GM18502 (cell line): Measurements from ENCODE around the gene C5orf58.

ENCODE experiments used
- ATAC-seq: cut with Tn5 transposase; IDR thresholded peaks from one replicate; pipeline ENCODE4 v1.9.1; 2021; ENCODE audit warnings: mild to moderate bottlenecking; ENCODE audit not compliant: unreplicated experiment, poor library complexity

Gene C5orf58

DNA sequence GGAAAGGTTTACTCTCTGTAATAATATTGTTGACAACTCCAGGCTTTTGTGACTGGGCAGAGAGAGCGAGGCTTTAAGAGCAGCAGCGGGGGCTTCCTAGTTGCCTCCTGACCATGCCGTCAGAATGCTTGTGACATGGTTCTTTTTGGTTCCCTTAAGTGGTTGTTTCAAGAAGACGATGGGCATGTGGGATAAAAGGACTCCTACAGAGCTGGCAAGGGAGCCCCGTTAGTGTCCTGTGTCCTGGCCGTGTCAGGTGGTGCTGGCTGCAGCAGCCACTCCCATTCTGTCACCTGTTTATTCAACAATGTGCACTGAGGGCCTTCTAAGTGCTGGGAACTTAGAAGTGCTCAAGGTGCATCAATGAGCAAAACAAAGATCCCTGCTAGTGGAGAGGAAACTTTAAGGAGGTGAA, 45.1 kb downstream of the C5orf58 start:
- no peak for ATAC-seq

DNA sequence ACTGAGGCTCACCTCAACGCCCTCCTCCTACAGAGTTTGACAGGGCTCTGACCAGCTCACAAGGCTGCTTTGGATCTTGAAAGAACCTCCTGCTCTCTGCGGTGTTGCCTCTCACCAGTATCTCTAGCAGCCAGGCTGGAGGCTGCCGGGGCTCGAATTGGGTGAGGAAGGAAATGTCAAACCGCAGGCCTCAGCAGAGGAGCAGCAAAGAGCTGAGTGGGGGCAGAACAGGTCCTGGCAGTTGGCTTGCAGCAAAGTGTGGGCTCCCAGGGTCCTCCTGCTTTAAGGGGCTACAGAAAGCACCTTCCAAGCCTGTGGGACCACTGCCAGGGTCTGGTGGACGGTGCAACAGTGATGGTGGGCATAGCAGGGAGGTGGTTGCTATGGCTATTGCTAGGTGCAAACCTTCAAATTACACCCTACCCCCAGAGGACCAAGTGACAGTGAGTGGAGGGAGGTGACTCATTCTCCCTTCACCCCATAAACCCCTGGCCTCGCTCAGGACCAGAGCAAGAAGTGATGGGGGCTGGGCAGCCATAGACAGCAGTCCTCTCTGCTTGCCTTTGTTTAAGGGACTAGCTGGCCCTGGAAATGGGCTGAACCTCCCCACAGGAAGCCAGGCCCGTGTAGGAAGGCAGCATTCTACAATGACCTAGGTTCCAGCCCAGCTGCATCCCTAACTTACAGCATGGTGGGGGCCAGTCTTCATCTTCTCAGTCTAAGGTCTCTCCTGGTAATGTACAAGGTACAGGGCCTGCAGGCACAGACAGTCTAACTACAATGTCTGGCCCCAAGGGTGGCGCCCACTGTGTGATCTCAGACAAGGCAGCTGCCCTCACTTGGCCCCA, 46.0 kb downstream of the C5orf58 start:
- peak; percentile 95 for ATAC-seq

DNA sequence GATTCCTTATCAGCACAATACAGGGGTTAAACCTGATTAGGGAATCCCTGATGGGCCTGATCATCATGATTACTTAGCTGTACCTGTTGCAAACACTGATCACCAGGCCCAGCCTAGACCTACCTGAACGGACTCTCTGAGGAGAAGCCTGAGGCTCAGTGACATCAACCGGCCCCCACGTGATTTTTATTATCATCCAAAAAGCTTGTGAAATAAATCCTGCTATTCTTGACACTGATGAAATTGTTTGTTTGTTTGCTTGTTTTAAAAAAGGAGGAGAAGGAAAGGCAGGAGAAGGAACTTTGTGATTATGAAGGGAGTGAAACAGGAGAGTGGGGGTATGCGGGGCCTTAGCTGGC, 46.7 kb downstream of the C5orf58 start:
- ATAC-seq, result no peak

DNA sequence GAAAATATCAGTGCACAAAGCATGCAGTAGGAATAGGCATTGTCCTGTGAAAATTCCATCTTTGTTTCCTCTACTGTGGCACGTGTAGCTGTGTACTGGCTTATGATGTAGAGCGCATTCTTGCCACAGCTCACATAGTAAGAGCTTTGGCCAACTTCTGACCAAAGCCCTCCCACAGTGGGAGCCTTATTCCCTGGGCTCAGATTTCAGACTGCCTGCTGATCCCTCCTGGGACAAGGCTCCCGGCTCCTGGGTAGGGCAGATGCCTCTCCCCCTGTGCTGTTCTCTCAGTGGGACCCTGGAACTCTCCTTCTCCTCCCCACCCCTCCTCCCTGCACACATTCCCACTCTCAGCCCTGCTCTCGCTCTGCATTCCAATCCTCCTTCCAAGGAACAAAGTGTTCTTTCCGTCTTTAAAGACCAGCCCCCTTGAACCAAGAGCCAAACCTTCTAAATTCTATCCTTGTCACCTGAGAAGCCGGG, 47.3 kb downstream of the C5orf58 start:
- no peak for ATAC-seq

DNA sequence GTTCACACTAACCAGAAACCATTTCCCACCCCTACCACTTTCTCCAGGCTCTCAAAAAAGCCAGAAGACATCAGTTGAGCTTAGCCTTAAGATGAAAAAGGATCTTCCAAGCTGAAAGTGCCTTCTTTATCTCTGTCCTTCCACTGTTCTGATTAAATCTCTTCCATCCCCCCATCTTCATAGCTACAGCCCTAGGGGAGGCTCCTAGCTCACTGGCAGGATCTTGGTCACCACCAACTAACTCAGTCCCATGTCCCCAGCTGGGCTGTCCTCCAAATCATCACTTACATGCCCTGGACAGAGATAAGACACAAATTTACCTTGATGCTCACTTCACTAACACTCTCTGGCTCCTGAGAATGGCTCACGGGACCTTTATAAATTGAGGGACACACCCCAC, 50.5 kb downstream of the C5orf58 start:
- no peak for ATAC-seq

DNA sequence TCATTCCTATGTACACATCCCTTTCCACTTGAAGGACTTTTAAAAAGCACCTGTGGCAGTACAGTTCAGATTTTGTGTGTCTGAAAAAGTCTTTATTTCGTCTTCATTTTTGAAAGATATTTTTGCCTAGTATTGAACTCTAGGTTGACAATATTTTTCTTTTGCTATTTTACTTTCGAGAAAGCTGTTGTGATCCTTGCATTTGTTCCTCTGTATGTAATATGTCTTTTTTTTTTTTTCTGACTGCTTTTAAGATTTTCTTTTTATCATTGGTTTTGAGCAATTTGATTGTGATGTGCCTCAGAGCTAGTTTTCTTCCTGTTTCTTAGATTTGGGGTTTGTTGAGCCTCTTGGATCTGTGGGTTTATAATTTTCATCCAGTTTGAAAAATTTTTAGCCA, 51.4 kb downstream of the C5orf58 start:
- no peak for ATAC-seq

DNA sequence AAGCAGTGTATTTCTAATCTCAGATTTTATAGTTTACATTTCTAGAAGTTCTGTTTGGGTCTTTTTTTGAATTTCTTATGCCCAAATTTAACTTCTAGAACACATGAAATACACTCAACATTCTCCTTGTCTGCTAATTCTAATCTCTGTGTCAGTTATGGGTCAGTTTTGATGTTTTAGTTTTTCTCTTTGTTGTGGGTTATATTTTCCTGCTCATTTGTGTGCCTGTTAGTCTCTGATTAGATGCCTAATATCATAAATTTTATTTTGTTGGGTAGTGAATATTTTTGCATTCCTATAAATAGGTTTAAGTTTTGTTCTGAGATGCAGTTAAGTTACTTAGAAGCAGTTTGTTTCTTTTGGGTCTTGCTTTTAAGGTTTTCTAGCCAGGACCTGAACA, 52.4 kb downstream of the C5orf58 start:
- no peak for ATAC-seq

DNA sequence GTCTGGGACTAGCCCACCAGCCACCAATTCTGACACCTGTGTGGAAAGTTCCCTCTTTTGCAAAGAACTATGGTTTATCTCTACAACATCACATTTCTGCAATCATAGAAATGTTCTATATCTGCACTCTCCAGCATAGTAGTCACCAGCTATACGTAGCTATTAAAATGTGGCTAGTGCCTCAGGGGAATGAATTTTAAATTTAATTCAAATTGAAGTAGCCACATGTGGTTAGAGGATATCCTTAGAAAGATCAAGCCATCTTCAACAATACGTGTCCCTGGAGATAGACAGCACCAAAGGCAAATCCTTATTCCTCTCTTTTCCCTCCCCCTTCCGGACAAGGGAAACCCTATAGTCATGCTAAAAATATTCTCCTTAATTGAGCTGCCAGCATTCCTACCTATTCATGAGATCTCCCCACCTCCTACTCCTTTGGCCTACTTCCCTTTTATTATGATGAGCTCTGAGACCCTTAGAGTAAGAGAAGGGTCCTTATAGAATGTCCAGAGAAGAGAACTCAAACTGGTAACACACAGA, 53.7 kb downstream of the C5orf58 start:
- ATAC-seq, result no peak

DNA sequence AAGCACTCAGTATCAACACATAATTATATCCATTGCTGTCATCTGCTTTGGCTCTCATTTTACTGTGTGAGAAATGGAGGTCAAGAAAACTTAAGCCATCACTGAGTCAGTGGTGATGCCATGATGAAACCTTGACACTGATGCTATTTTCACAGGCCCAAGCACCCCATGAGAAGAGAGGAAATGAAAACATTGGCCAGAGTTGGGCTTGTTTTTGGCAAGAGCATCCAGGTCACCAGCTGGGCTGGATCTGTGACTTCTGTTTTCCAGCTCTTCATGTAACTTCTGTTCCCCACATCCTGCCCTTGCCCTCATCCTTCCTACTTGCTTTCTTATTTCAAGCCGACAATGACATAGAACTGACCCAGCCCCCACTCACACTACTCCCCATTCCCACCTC, 54.7 kb downstream of the C5orf58 start:
- ATAC-seq, result no peak

DNA sequence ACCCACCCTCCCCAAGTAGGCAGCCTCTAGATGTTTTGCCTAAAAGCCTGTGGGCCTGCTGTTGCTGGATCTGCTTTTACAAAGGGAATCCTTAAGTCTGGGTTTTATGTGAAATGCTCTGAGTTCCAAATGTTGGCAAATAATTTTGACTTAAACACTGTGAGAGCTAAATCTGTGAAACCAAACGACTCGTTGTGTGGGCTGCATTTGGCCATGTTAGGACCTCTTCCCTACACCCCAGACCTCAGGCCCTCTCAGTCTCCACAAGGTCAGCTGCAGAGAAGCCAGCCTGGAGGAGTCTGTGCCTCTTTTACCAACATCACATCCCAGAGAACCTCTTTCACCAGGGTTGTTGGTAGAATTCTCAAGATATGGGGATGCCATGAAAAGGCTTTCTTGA, 55.4 kb downstream of the C5orf58 start:
- ATAC-seq, result no peak

DNA sequence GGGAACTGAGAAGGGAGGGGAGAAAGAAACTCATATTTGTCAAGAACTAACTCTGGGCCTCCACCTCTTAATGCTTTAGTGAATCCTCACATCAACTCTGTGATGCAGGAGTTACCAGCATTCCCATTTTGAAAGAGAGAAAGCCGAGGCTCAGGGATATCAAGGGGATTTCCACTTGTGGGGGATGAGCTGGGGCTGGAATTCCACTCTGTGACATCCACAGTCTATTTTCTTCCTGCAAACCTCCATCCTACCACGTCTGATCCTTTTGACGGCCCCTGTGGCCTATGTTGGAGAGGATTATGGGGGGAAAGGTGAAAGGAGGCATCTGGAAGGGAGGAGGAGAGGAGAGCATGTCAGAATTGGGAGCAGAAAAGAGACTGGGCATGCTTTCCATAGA, 55.8 kb downstream of the C5orf58 start:
- ATAC-seq, result no peak

DNA sequence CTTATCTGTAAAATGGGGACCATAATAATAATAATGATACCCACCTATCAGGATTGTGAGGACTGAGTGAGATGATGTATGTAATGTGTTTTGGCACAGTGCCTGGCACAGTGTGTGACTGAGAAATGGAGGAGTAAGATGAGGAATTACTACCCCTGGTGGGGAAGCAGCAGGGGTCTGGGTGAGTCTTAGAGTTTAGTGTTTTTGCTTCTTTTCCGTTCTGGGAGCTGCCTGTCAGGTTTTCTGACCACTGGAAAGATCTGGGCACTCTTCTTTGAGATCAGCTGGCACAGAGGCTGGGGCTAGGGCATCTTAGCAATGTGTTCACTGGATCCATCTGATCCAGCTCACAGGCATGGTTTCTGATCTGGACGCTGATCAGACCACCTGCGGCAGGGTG, 56.3 kb downstream of the C5orf58 start:
- ATAC-seq, result no peak

DNA sequence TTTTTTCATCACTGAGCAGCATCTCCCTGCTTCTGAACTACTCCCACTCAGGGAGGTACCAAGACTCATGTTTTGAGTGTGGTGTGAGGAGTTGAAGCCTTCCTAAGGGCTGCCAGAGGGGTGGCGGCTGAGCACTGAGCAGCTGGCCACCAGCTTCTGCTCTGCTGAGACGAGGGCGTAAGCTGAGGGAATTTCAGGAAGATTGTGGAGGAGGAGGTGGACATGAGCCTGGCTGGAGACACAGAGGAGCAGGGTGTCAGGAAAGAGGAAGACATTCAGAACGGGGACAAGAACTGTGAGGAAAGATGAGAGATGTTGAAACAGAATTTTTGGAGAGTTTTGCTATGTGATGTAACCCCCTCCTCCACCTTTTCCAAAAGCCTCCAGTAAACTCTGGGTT, 57.0 kb downstream of the C5orf58 start:
- ATAC-seq, result no peak

DNA sequence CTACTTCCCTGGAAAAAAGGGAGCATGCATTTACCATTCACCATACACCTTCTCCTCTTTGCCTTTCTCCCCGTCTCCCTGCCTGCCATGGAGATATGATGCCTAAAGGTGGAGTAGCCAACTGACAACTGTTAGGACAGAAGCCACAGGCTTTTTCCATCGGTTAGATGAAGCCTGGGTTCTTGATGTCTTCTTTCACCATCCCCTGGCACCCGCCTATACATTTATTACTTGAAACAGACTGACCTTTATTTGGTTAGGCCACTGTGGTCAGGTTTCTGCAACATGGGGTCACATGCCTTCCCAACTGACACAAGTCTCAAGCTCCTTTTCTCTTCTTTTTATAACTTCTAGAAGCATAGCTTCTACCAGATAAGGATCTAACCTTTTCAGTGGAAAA, 57.7 kb downstream of the C5orf58 start:
- ATAC-seq, result no peak

DNA sequence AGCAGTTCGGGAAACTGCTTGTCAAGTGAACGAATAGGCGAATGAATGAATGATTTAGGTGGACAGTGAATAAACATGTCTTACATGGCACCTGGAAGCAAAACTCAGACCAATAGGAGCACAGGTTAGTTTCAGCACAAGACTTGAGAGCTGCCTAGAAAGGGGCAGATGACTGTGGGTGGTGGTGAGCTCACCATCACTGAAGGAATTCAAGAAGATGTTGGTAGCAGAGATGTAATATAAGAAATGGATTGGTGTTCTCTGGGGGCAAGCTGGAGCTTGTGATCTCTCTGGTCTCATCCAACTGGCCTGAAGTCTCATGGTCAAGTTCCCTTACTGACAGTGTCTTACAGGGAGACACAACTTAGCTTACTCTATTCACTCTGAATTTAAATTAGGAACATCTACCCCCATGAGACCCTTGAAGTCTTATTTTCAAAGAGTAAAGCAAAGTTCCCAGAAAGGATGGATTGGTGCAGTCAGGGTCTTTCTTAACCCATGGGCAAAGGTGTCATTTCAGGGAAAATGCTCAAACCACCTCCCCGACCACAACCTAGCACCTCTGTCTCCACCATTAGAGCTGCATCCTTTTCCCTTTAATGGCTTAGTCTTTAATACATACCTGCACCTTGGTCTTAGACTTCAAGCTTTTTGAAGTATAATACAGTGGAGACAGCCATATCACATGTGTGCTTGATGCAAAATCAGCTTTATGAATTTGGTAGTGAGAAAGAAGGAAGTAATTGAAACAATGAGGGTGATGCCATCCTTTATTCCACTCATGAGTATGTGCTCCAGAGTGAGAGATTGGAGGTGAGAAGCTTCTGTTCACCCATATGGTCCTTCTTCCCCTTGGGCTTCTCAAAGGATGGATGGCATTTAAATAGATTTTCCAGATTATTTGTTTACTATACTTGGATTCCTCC, 59.7 kb downstream of the C5orf58 start:
- ATAC-seq, result no peak

DNA sequence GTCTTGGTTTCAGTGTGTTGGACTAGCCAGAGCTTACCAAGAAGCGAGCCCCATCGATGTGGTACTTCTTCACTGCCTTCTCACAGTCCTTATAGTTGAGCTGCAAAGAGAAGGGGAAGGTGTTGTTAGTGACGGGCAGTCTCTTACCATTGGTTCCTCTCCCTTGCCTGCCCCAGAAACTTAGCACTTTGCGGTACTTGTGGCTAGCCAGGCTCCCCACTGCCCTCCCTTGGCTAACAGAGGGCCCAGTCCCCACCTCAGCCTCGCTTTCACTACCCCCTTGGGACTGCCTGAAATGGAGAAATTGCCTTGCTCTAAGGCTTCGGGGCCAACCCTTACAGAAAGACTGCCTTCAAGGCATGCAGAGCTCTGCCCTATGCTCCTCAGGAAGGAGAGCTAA, 60.5 kb downstream of the C5orf58 start:
- peak; percentile 72 for ATAC-seq

DNA sequence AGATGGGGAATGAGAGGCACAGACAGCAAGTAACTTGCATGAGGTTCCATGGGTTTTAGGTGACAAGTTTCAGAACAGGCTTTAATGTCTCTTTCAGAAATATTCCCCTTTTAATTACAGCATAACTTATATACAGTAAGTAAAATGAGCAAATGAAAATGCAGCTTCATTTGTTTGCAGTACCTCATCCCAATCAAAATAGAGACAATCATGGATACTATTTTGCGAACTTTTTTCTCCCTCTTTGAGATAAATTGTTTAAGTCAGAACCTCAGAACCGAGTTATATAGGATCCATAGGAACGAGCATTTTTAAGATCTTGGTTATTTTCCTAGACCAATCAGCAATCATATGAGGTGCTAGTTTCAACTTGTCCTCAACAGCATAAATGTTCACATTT, 61.3 kb downstream of the C5orf58 start:
- no peak for ATAC-seq

DNA sequence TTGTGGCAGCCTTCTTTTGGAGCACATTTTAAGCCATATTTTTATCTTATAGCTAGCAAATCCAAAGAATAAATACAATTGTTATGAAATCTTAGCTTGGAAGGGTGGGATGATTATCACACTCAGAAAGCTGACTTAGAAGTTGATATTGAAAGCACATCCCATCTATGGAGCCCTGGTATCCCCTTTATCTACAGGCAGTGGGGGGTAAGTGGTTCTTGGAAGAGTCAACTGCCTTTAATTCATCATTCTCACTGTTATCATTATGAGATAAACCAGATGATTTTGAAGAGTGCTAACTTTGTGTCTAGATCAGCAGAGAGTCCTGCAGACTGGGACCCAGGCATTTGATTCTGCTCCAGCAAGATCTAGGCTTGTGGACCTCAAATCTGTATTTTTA, 61.8 kb downstream of the C5orf58 start:
- ATAC-seq, result no peak
